Measurements from ENCODE around the gene EPHA5.

Gene EPHA5

DNA sequence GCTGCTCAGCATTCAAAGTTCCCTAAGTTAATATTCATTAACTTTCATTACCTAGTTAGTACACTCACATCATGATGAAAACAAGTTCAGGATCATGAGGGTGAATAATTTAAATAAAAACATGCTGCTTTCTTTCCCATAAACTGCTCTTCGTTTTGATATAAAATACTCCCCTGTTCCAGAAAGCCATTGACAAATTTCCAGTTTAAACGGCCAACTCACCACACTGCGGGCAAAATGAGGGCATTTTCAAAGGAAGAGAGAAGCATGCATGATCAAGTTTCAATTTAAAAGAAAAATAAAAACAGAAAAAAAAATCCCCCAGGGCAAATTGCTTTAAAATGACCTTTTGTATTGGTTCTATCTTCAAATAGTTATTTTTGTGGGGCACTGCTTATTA is 69.6 kb downstream of the EPHA5 start:
- H3K4me1 ChIP-seq (ENCODE audit: control insufficient read depth, insufficient read depth, low read length): no peaks in the 10 kb centered on the region
- no peak overlapping the region for H3K4me3 ChIP-seq (ENCODE audit: low read depth, low read length)
- TF ChIP-seq TRIM28 (IDR thresholded peaks at IDR 0.05; ENCODE audit: borderline replicate concordance, low read length) (no peak), ZNF248 (tag by site-specific recombination; IDR thresholded peaks at IDR 0.05) (no peak), ZNF473 (tag by site-specific recombination; IDR thresholded peaks at IDR 0.05) (no peak), ZNF16 (tag by site-specific recombination; IDR thresholded peaks at IDR 0.05; ENCODE audit: low read depth) (no peak), ZBTB48 (tag by site-specific recombination; IDR thresholded peaks at IDR 0.05) (no peak), ZNF223 (tag by site-specific recombination; IDR thresholded peaks at IDR 0.05) (no peak), KLF8 (tag by site-specific recombination; IDR thresholded peaks at IDR 0.05) (no peak), ZNF629 (tag by site-specific recombination; IDR thresholded peaks at IDR 0.05) (no peak), ZNF510 (tag by site-specific recombination; IDR thresholded peaks at IDR 0.05; ENCODE audit: insufficient replicate concordance) (no peak), ZFP3 (tag by site-specific recombination; IDR thresholded peaks at IDR 0.05; ENCODE audit: low read depth) (no peak), SCRT2 (tag by site-specific recombination; IDR thresholded peaks at IDR 0.05) (no peak), TCF7L2 (IDR thresholded peaks at IDR 0.05; ENCODE audit: borderline replicate concordance, low read depth, low read length) (no peak)
- TF ChIP-seq, protein P1, sequence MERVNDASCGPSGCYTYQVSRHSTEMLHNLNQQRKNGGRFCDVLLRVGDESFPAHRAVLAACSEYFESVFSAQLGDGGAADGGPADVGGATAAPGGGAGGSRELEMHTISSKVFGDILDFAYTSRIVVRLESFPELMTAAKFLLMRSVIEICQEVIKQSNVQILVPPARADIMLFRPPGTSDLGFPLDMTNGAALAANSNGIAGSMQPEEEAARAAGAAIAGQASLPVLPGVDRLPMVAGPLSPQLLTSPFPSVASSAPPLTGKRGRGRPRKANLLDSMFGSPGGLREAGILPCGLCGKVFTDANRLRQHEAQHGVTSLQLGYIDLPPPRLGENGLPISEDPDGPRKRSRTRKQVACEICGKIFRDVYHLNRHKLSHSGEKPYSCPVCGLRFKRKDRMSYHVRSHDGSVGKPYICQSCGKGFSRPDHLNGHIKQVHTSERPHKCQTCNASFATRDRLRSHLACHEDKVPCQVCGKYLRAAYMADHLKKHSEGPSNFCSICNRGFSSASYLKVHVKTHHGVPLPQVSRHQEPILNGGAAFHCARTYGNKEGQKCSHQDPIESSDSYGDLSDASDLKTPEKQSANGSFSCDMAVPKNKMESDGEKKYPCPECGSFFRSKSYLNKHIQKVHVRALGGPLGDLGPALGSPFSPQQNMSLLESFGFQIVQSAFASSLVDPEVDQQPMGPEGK (tag by site-specific recombination; IDR thresholded peaks at IDR 0.05): no peak
- TF ChIP-seq, protein P2, sequence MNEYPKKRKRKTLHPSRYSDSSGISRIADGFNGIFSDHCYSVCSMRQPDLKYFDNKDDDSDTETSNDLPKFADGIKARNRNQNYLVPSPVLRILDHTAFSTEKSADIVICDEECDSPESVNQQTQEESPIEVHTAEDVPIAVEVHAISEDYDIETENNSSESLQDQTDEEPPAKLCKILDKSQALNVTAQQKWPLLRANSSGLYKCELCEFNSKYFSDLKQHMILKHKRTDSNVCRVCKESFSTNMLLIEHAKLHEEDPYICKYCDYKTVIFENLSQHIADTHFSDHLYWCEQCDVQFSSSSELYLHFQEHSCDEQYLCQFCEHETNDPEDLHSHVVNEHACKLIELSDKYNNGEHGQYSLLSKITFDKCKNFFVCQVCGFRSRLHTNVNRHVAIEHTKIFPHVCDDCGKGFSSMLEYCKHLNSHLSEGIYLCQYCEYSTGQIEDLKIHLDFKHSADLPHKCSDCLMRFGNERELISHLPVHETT (tag by site-specific recombination; IDR thresholded peaks at IDR 0.05): no peak
- H3K36me3 ChIP-seq (ENCODE audit: control insufficient read depth in 2 of 2, insufficient read depth in 1 of 2, low read length in 2 of 2): no peaks in the 10 kb centered on the region
- H3K27ac ChIP-seq (ENCODE audit: extremely low read depth, low read depth, low read length): no peak overlapping the region
- CTCF ChIA-PET: no interaction called here
- POLR2A ChIA-PET: no interaction called here
- H3K9me3 ChIP-seq (ENCODE audit: control insufficient read depth, insufficient read depth, low read depth, low read length): no peaks in the 10 kb centered on the region

DNA sequence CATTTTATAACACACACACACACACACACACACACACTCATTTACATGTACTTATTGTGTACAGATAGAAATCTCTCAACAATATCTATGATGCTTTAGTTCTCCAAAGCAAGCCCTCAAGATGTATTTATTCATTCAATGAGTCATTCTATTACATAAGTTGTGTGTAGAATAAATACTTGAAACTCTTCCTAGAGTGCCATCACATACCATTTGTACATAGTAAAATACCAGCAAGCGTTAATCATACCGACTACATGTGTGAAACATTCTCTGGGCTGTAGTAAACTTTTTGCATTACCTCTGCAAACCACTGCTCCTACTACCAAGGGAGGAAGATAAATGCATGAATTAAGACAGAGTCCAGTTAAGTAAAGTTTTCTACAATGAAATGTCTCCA is 70.9 kb downstream of the EPHA5 start:
- no peak overlapping the region for H3K4me3 ChIP-seq (ENCODE audit: low read depth, low read length)
- ChIA-PET CTCF (no interaction called here), POLR2A (no interaction called here)
- no peaks in the 10 kb centered on the region for H3K9me3 ChIP-seq (ENCODE audit: control insufficient read depth, insufficient read depth, low read depth, low read length)
- H3K36me3 ChIP-seq (ENCODE audit: control insufficient read depth in 2 of 2, insufficient read depth in 1 of 2, low read length in 2 of 2): no peaks in the 10 kb centered on the region
- TF ChIP-seq ZNF596 (tag by site-specific recombination; IDR thresholded peaks at IDR 0.05) (no peak), ZNF561 (tag by site-specific recombination; IDR thresholded peaks at IDR 0.05; ENCODE audit: borderline replicate concordance) (no peak), ZNF121 (tag by site-specific recombination; IDR thresholded peaks at IDR 0.05) (no peak), ZNF626 (tag by site-specific recombination; IDR thresholded peaks at IDR 0.05) (no peak), ZBTB17 (tag by site-specific recombination; IDR thresholded peaks at IDR 0.05) (no peak), GFI1B (tag by site-specific recombination; IDR thresholded peaks at IDR 0.05) (no peak), KLF1 (tag by site-specific recombination; IDR thresholded peaks at IDR 0.05) (no peak), ZNF555 (tag by site-specific recombination; conservative IDR thresholded peaks at IDR 0.05) (no peak), WT1 (tag by site-specific recombination; IDR thresholded peaks at IDR 0.05) (no peak), ZNF335 (tag by site-specific recombination; conservative IDR thresholded peaks at IDR 0.05) (no peak), ZFP69B (tag by site-specific recombination; IDR thresholded peaks at IDR 0.05) (no peak), ZNF138 (tag by site-specific recombination; IDR thresholded peaks at IDR 0.05; ENCODE audit: borderline replicate concordance) (no peak), EGR2 (tag by site-specific recombination; IDR thresholded peaks at IDR 0.05; ENCODE audit: low read depth) (no peak), ZNF548 (tag by site-specific recombination; IDR thresholded peaks at IDR 0.05) (no peak), ZNF366 (tag by site-specific recombination; conservative IDR thresholded peaks at IDR 0.05) (no peak), ZFP41 (tag by site-specific recombination; IDR thresholded peaks at IDR 0.05; ENCODE audit: borderline replicate concordance) (no peak), YY1 (tag by site-specific recombination; IDR thresholded peaks at IDR 0.05) (no peak), ZNF473 (tag by site-specific recombination; IDR thresholded peaks at IDR 0.05) (no peak)
- TF ChIP-seq, protein P3, sequence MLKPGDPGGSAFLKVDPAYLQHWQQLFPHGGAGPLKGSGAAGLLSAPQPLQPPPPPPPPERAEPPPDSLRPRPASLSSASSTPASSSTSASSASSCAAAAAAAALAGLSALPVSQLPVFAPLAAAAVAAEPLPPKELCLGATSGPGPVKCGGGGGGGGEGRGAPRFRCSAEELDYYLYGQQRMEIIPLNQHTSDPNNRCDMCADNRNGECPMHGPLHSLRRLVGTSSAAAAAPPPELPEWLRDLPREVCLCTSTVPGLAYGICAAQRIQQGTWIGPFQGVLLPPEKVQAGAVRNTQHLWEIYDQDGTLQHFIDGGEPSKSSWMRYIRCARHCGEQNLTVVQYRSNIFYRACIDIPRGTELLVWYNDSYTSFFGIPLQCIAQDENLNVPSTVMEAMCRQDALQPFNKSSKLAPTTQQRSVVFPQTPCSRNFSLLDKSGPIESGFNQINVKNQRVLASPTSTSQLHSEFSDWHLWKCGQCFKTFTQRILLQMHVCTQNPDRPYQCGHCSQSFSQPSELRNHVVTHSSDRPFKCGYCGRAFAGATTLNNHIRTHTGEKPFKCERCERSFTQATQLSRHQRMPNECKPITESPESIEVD (tag by site-specific recombination; IDR thresholded peaks at IDR 0.05): no peak
- TF ChIP-seq, protein P4, sequence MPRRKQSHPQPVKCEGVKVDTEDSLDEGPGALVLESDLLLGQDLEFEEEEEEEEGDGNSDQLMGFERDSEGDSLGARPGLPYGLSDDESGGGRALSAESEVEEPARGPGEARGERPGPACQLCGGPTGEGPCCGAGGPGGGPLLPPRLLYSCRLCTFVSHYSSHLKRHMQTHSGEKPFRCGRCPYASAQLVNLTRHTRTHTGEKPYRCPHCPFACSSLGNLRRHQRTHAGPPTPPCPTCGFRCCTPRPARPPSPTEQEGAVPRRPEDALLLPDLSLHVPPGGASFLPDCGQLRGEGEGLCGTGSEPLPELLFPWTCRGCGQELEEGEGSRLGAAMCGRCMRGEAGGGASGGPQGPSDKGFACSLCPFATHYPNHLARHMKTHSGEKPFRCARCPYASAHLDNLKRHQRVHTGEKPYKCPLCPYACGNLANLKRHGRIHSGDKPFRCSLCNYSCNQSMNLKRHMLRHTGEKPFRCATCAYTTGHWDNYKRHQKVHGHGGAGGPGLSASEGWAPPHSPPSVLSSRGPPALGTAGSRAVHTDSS (tag by site-specific recombination; IDR thresholded peaks at IDR 0.05): no peak
- H3K4me1 ChIP-seq (ENCODE audit: control insufficient read depth, insufficient read depth, low read length): no peaks in the 10 kb centered on the region
- H3K27ac ChIP-seq (ENCODE audit: extremely low read depth, low read depth, low read length): no peak overlapping the region

Measured in HEK293 (cell line).